OCI-LY3 (cell line): Measurements from ENCODE around the gene GTPBP3.
A peak's percentile ranks its signal among the peaks of the same experiment; 100 is the strongest.

Source experiments
- H2AFZ ChIP-seq: fragments of 200-600, 300-600 bp; shearing (Covaris generic); 2 replicates; pipeline ENCODE4 v1.6.0; 2014; ENCODE audit warnings: antibody characterized with exemption, low read depth, low read length
- H3K27ac ChIP-seq: fragments of 200-600, 300-600 bp; sonication (generic); 2 replicates; pipeline ENCODE4 v1.5.1; 2014; ENCODE audit warnings: mild to moderate bottlenecking, low read length, moderate library complexity, mixed read lengths
- H3K27me3 ChIP-seq: fragments of 200-600, 300-600 bp; sonication (generic); 2 replicates; pipeline ENCODE4 v1.6.1; 2014; ENCODE audit warnings: low read depth, low read length, mixed read lengths
- H3K36me3 ChIP-seq: fragments of 200-600, 300-600 bp; sonication (generic); replicated peaks from 2 replicates; pipeline ENCODE3; 2014; ENCODE audit warnings: low read depth, low read length, mixed read lengths
- H3K4me1 ChIP-seq: fragments of 300-600, 200-600 bp; sonication (generic); 2 replicates; pipeline ENCODE4 v1.6.1; 2014; ENCODE audit warnings: low read length, mixed read lengths
- H3K4me2 ChIP-seq: fragments of 200-600, 300-600 bp; sonication (generic); 2 replicates; pipeline ENCODE4 v1.6.1; 2014; ENCODE audit warnings: low read length, mixed read lengths
- H3K4me3 ChIP-seq: fragments of 300-600, 200-600 bp; sonication (generic); 2 replicates; pipeline ENCODE4 v1.5.1; 2014; ENCODE audit warnings: antibody characterized with exemption, mild to moderate bottlenecking, low read length, moderate library complexity
- H3K79me2 ChIP-seq: fragments of 300-600, 200-600 bp; shearing (Covaris generic); 2 replicates; pipeline ENCODE4 v1.6.1; 2014; ENCODE audit warnings: mild to moderate bottlenecking, low read length, mixed read lengths
- H3K9ac ChIP-seq: fragments of 300-600, 200-600 bp; shearing (Covaris generic); 2 replicates; pipeline ENCODE4 v1.6.0; 2014; ENCODE audit warnings: mild to moderate bottlenecking, low read length, moderate library complexity
- H3K9me3 ChIP-seq: fragments of 200-600, 300-600 bp; shearing (Covaris generic); 2 replicates; pipeline ENCODE4 v1.6.1; 2014; ENCODE audit warnings: low read length, mixed read lengths; ENCODE audit not compliant: insufficient read depth
- H4K20me1 ChIP-seq: fragments of 200-600, 300-600 bp; sonication (generic); 2 replicates; pipeline ENCODE4 v1.6.1; 2016; ENCODE audit warnings: low read length, mixed read lengths; ENCODE audit not compliant: insufficient read depth
- CTCF ChIP-seq: fragments of 200-600, 300-600 bp; sonication (generic); IDR thresholded peaks from 2 replicates; pipeline ENCODE4 v1.5.1; 2014; ENCODE audit warnings: antibody characterized with exemption, low read length, low read depth
- EZH2phosphoT487 ChIP-seq: fragments of 200-600 bp; shearing (Covaris generic); IDR thresholded peaks from 2 replicates; pipeline ENCODE4 v1.6.1; 2018; ENCODE audit warnings: antibody characterized with exemption, mixed run types, low read depth

GTPBP3 gene

GRCh38 chr19:17305517-17306284, 31.7 kb upstream of the GTPBP3 start, which contains the start of gene MRPL34:
Gene MRPL34, plus strand, starts transcription at chr19:17305872. Its CDS starts 21 bp downstream, at chr19:17305893.
- Histone ChIP-seq H3K79me2 (peaks cover 30% of the 10 kb centered on the region), H3K9ac (peak within 1 kb of the TSS; percentile 73), H3K4me3 (peak within 1 kb of the TSS; percentile 83), H3K4me1 (peaks cover 31% of the 10 kb centered on the region), H3K9me3 (no peaks in the 10 kb centered on the region), H3K27ac (peak within 1 kb of the TSS; percentile 75), H3K36me3 (no peaks in the 10 kb centered on the region), H3K4me2 (peak within 1 kb of the TSS; percentile 77), H2AFZ (peak within 1 kb of the TSS; percentile 60; the same call in 1 of the 2 replicates), H3K27me3 (no peaks in the 10 kb centered on the region), H4K20me1 (0 out of 2 replicates have a peak, but pooled peaks cover 5% of the 10 kb centered on the region)
- TF ChIP-seq CTCF (peak; percentile 79), EZH2phosphoT487 (no peak)

GRCh38 chr19:17306285-17306714, 31.1 kb upstream of the GTPBP3 start:
- H3K79me2 ChIP-seq: peaks cover 36% of the 10 kb centered on the region
- H3K27me3 ChIP-seq: no peaks in the 10 kb centered on the region
- H3K36me3 ChIP-seq: no peaks in the 10 kb centered on the region
- H3K4me3 ChIP-seq: peak overlapping the region; percentile 83
- TF ChIP-seq EZH2phosphoT487 (no peak), CTCF (no peak)
- peaks cover 33% of the 10 kb centered on the region for H3K4me1 ChIP-seq
- peak overlapping the region; percentile 77 for H3K4me2 ChIP-seq
- peak overlapping the region; percentile 73 for H3K9ac ChIP-seq
- H4K20me1 ChIP-seq: 0 out of 2 replicates have a peak, but pooled peaks cover 5% of the 10 kb centered on the region
- H3K27ac ChIP-seq: peak overlapping the region; percentile 75
- peak overlapping the region; percentile 13; the same call in 1 of the 2 replicates for H2AFZ ChIP-seq
- H3K9me3 ChIP-seq: no peaks in the 10 kb centered on the region

- no peak for TF ChIP-seq CTCF
- no peak for TF ChIP-seq EZH2phosphoT487
- Histone ChIP-seq H4K20me1 (peaks cover 12% of the 10 kb centered on the region; the same call in 1 of the 2 replicates), H3K4me3 (no peak overlapping the region), H3K79me2 (peaks cover 50% of the 10 kb centered on the region), H3K36me3 (peaks cover 5% of the 10 kb centered on the region), H3K4me2 (no peak overlapping the region), H3K27me3 (no peaks in the 10 kb centered on the region), H3K9me3 (no peaks in the 10 kb centered on the region), H3K9ac (no peak overlapping the region), H2AFZ (no peak overlapping the region), H3K4me1 (peaks cover 26% of the 10 kb centered on the region), H3K27ac (no peak overlapping the region)
These were observed 29.4 kb upstream of the GTPBP3 start for GRCh38 chr19:17307876-17308377.
